Sigmoid colon (tissue), 4 donors: ENCODE data around the gene NAA35.

Experiments used
- EP300 ChIP-seq, 4 donors: sonication (generic); formaldehyde crosslinking; IDR thresholded peaks; one replicate each; pipeline ENCODE4 v1.6.1; 2017; ENCODE audit warnings: antibody characterized with exemption in 4 of 4
- POLR2A ChIP-seq, 2 donors: fragments of 450-650 bp; IDR thresholded peaks; one replicate each; pipeline ENCODE4 v1.6.1; 2016; ENCODE audit warnings: antibody characterized with exemption in 2 of 2, mild to moderate bottlenecking in 2 of 2, moderate library complexity in 2 of 2
- POLR2AphosphoS5 ChIP-seq, 4 donors: sonication (generic); formaldehyde crosslinking; IDR thresholded peaks; one replicate each; pipeline ENCODE4 v1.6.1; 2017; ENCODE audit warnings: antibody characterized with exemption in 4 of 4
- TF ChIP-seq, protein P1 (sequence below), 4 experiments: fragments of 450-650 bp in 3 of 4; fragments of 200-600 bp in 1 of 4; IDR thresholded peaks; one replicate each; pipeline ENCODE4 v1.5.1; 2016 to 2019; ENCODE audit warnings: antibody characterized with exemption in 4 of 4, mild to moderate bottlenecking in 3 of 4, moderate library complexity in 2 of 4

DNA sequence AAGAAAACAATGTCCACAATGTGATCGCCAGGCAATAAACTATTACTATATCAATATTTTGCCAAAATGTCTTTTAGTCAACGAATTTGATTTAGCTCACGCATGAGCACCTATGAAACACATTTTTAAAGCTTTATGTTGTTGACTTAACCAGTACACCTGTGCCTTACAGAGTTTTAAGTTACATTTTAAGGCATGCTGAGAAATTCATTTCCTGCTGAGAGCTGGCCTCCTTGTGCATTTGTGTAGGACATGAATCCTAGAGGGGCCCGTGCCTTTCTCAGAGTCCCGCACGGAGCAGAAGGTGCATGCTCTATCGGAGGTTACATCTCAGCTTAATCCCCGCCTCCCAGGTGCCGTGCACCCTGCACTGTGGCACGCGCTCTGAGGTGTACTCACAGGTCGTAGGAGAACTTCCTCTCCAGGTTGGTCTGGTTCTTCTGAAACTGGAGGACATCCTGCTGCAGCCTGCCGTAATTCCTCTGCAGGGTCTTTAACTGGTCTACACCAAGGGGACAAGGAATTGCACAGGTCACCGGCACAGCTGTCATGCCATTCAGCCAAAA lies 105.2 kb downstream of the NAA35 start:
- TF ChIP-seq, protein P1, sequence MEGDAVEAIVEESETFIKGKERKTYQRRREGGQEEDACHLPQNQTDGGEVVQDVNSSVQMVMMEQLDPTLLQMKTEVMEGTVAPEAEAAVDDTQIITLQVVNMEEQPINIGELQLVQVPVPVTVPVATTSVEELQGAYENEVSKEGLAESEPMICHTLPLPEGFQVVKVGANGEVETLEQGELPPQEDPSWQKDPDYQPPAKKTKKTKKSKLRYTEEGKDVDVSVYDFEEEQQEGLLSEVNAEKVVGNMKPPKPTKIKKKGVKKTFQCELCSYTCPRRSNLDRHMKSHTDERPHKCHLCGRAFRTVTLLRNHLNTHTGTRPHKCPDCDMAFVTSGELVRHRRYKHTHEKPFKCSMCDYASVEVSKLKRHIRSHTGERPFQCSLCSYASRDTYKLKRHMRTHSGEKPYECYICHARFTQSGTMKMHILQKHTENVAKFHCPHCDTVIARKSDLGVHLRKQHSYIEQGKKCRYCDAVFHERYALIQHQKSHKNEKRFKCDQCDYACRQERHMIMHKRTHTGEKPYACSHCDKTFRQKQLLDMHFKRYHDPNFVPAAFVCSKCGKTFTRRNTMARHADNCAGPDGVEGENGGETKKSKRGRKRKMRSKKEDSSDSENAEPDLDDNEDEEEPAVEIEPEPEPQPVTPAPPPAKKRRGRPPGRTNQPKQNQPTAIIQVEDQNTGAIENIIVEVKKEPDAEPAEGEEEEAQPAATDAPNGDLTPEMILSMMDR (IDR thresholded peaks at IDR 0.05), result no peak
- TF ChIP-seq POLR2AphosphoS5 (IDR thresholded peaks at IDR 0.05) (no peak), POLR2A (IDR thresholded peaks at IDR 0.05) (no peak), EP300 (IDR thresholded peaks at IDR 0.05) (no peak)
